ENCODE measurements around the gene ME3.
"Not testable (repeated sequence)": the region's sequence is repeated elsewhere in the genome, so short reads cannot be mapped to it uniquely, and the experiment has no call there.

ME3 gene

DNA sequence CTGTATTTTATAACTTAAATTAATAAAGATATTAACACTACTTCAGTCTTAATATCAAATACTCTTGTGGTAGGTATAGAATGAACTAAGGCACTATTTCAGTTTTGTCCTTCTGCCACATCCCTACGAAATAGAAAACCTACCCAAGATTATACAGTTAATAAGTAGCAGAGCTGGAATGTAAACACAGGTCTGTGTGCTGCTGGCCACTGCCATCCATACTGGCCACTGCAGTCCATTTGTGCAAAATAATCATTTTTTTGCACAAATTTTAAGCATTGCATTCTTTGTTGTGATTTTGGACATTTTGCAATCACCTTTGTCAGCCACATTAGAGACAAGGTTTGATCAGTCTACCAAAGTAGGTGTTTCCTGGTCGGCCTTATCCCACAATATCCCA, 91.9 kb downstream of the ME3 start:
- no peak for DNase-seq

GRCh38 chr11:86579406-86579731, 93.0 kb downstream of the ME3 start:
- no peak for DNase-seq

- DNase-seq = no peak
Measured at GRCh38 chr11:86578727-86579405, 93.5 kb downstream of the ME3 start.

DNA sequence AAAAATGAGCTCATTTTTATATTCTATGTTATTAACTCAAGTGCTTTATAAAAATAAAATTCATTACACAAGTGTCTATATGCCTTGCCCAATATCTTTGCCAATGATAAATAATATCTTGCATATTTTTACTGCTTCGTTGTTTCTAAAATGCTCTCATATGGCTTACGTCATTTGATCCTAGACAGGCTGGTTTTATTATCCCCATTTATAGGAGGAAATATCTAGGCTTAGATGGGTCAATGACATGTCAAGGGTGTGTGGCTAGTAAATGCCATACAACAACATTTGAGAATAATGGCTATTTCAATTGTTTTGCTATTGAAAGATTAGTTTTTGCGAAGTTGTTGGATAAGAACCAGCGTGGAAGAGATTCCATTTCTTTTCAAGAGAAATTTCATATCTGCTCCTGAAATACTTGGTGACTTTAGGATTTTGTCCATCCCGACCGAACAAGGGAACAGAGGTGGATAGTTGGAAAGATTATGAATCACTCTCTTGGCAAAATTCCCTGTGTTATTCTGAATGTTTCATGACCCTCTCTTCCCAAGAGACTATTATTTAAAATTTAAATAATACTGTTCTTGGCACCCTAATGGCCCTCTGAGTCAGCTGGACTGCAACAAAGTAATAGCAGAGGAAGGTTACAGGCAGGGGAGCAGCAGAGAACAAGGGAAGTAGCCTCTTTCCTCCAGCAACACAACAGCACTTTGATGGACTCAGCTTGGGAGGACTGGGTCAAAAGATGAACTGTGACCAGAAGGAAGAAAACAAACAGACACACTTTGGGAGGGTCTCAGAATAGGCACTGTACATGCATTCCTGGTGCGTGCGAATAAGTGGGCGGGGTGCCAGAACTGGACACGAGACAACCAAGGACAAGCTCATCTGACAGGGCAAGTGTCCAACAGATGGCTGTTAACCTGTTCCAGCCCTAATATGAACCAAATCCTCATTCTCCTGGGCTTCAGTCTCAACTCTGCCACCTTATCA, 94.5 kb downstream of the ME3 start:
- DNase-seq = no peak

GRCh38 chr11:86576946-86577624, 95.3 kb downstream of the ME3 start:
- DNase-seq = no peak

- no peak for DNase-seq
Measured at GRCh38 chr11:86575927-86576326, 96.5 kb downstream of the ME3 start.

- DNase-seq = no peak
Measured at GRCh38 chr11:86575208-86575855, 97.1 kb downstream of the ME3 start.

- no peak for DNase-seq
Measured at GRCh38 chr11:86574493-86575207, 97.8 kb downstream of the ME3 start.

- DNase-seq = no peak
Measured at GRCh38 chr11:86571273-86571948, 101.0 kb downstream of the ME3 start.

DNA sequence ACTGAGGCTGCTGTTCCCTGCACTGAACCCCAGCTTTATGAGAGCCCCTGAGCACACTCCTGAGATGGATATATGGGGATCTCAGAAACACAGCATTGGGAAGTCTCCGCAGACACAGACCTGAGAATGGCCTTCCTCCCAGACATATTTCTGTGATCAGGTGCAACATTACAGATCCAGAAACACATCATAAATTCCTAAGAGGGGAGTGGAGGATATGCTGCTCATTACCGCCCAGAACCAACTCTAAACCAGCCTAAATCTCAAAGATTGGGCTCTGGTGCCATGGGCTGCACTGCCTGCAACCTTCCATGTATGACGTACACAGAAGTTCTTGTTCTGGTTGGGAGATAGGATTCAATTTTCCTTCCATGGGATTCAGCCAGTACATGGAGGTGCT, 102.0 kb downstream of the ME3 start:
- no peak for DNase-seq

DNA sequence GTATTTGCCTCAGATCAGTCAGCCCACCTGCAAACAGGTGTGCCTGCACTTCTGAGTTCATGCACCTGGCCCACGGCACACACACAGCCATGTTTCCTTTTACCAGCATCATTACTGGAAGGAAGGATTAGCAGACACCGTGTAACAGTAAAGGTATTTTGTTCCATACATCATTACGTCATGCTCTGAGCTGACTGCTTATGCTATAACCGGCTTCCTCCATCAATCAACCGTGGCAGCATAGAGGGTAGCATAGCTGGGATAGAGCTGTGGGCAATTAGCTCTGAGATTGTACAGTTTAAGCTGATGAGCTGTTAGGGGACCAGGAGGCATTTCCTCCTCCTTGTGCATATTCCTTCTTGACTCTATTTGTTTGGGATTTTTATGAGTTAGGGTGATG, 102.4 kb downstream of the ME3 start:
- no peak for DNase-seq

DNA sequence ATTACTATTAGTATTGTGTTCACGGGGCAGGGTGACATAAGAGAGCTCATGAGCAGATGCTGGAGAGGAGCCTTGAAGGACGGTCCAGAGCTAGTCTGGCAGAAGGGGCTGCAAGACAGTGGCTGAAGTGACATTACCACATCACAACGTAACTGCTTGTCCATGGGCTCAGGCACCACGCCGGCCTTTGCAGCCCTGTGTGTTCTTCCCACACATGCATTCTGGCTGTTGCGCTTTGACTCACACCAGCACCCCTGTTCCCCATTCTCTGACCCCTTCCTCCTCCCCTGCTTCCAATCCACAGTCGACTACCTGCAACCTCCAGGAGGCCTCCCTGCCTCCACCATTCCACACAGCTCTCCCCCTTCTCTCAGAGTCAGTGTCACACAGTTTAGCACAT, 103.3 kb downstream of the ME3 start:
- no peak for DNase-seq

DNA sequence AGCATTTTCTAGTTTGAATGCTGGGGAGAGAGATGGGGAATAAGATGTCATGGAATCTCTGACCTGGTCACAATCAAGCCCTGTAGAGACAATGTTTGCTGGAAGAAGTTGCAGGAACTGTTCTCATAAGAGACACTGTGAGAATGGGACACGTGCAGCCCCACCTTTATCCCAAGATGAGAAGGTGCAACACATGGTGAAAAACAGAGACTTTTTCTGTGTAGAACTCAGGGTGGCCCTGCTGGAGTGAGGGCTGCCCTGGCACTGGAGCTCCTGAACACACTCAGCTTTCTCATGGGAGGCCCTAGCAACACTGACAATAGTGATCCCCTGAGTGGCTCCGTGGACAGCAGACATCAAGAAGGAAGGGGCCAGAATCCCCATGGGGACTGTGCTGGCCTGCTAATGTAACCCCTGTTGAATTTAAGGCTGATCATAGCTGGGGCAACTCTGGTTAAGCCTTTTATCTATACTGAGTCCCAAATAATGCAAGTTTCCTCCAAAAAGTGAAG, 106.6 kb downstream of the ME3 start:
- no peak for DNase-seq

DNA sequence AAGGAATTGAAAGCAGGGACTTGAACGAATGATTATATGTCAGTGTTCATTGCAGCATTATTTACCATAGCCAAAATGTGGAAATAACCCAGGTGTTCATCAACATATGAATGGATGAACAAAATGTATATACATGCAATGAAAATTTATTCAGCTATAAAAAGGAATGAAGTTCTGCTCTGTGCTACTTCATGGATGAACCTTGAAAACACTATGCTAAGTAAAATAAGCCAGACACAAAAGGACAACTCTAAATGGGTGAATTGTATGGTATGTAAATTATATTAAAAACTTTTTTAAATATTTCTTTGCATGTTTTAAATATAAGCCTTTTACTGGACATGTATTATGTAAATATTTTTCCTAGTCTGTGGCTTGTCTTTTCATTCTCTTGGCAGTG, 107.0 kb downstream of the ME3 start:
- no peak for DNase-seq

GRCh38 chr11:86562842-86563241, 109.6 kb downstream of the ME3 start:
- not testable (repeated sequence) for DNase-seq

DNA sequence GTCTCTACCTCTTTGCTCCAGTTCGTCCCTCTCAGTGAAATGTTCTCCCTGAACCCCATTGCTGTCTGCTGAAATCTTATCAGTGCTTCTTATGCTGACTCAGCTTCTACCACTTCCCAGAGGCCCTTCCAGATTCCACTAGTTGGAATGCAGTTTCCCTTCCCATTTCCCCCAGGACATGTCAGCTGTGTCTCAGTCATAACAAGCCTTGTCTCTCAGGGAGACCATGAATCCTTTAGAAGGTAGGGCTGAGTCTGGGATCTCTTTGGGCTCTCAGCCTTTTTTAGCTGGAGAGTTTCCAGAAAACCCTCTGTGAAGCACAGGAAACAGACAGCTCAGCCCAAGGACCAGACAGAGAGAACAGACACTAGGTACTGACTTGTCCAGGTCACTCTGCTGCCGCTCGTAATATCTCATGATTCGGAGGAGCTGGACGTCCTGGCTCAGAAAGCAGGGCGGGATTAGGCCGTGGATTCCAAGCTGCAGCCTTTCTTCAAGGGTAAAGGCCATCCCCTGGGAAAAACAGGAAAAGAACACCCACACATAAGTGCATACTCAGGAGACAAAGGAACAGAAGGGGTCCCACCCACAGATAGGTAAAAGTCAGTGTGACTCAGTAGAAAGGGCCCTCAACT, 113.0 kb downstream of the ME3 start:
- no peak for DNase-seq

DNA sequence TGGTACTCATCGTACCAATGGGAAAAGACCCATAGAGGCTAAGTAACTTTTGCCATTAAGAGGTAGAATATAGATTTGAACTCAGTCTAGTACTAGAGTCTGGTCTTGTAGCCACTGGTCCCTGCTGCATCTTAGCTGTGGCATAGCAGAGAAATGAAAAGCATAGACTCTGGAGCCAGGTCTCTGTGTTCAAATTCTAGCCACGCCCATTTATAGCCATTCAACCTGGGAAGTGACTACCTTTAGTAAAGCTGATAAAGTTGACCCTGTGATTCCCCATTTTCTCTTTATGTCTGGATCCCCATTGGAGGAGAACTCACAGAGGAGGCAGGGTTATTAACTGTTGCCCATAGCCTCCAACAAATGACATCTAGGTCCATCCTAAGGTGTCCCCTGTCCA, 113.6 kb downstream of the ME3 start:
- no peak for DNase-seq

GRCh38 chr11:86558207-86558606, 114.2 kb downstream of the ME3 start:
- DNase-seq = no peak

- no peak for DNase-seq
Measured at GRCh38 chr11:86555866-86556265, 116.5 kb downstream of the ME3 start.

- DNase-seq = no peak
Measured at GRCh38 chr11:86555401-86555800, 117.0 kb downstream of the ME3 start.

DNA sequence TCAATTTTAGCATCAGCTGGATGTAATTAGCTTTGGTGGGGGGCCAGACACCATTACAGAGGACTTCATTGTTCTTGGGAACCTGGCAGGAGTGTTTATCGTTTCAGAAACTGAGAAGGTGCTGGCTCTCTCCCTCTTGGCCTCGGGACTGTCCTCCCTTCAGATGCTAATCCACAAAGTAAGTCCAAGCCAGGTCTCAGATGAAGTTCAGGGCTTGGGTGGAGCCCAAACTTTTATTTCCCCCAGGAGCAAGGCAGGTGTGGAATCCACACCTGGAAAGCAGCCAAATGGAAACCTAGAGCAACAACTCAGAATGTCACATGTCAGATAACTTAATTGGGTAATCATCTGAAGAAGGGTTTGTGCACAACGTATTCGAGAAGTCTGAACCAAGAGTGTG, 119.2 kb downstream of the ME3 start:
- no peak for DNase-seq
